Nephron (organoid): Measurements from ENCODE around the gene ACBD3.

Experiments
- H3K27ac Mint-ChIP-seq, 3 experiments: 2 replicates each; pipeline ENCODE4 v1.8.0; 2020; ENCODE audit warnings: mixed read lengths in 3 of 3, mild to moderate bottlenecking in 2 of 3, moderate library complexity in 1 of 3
- H3K27me3 Mint-ChIP-seq: 2 replicates; pipeline ENCODE4 v1.8.0; 2021; ENCODE audit warnings: low read depth, mild to moderate bottlenecking, moderate library complexity, mixed read lengths
- H3K36me3 Mint-ChIP-seq: 2 replicates; pipeline ENCODE4 v1.8.0; 2020; ENCODE audit warnings: low read depth, mixed read lengths
- H3K4me1 Mint-ChIP-seq: 2 replicates; pipeline ENCODE4 v1.8.0; 2020; ENCODE audit warnings: mixed read lengths
- H3K4me3 Mint-ChIP-seq, 3 experiments: 2 replicates each; pipeline ENCODE4 v1.8.0; 2020; ENCODE audit warnings: mild to moderate bottlenecking in 3 of 3, mixed read lengths in 3 of 3, moderate library complexity in 2 of 3
- H3K9me3 Mint-ChIP-seq: 2 replicates; pipeline ENCODE4 v1.8.0; 2020; ENCODE audit warnings: mixed read lengths
- TF ChIP-seq, protein P1 (sequence below), 3 experiments: fragments of 200-600 bp; sonication (generic); IDR thresholded peaks; one replicate each; pipeline ENCODE4 v1.5.0; 2021; ENCODE audit warnings: antibody characterized with exemption in 3 of 3; ENCODE audit not compliant: unreplicated experiment in 3 of 3

ACBD3 gene

DNA sequence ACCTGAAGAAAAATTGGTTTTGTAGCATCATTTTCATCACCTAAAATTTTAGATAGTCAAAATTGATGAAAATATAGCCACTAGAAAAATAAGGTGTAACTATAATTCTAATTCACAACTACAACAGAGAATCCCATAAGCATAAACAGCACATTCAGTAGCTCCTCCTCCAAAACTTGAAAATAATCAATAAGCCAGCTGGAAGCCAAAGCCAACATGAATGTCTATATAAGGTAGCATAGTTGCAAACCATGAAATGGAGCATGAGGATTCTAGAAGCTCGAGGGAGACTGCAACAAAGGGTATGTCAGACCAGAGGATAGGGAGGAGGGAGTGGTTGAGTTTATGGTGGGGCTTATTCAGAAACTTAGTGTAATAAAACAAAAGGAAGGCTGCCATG, 22.4 kb downstream of the ACBD3 start:
- H3K4me1 Mint-ChIP-seq: no peaks in the 10 kb centered on the region

DNA sequence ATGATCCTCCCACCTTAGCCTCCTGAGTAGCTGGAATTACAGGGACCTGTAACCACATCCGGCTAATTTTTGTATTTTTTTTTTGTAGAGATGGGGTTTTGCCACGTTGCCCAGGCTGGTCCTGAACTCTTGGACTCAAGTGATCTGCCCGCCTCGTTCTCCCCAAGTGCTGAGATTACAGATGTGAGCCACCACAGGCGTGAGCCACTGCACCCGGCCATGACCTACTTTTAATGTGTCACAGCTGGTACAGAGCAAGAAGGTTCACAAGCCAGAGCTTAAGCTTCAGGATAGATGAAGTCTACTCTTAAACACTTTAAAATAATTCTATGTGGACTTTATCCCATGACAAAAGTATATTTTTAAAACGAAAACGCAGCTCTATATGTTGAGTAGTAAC, 23.6 kb downstream of the ACBD3 start:
- Mint-ChIP-seq H3K27me3 (no peaks in the 10 kb centered on the region), H3K9me3 (no peaks in the 10 kb centered on the region), H3K4me3 (no peak overlapping the region), H3K27ac (no peak overlapping the region), H3K4me1 (no peaks in the 10 kb centered on the region), H3K36me3 (peaks cover 57% of the 10 kb centered on the region)
- TF ChIP-seq, protein P1, sequence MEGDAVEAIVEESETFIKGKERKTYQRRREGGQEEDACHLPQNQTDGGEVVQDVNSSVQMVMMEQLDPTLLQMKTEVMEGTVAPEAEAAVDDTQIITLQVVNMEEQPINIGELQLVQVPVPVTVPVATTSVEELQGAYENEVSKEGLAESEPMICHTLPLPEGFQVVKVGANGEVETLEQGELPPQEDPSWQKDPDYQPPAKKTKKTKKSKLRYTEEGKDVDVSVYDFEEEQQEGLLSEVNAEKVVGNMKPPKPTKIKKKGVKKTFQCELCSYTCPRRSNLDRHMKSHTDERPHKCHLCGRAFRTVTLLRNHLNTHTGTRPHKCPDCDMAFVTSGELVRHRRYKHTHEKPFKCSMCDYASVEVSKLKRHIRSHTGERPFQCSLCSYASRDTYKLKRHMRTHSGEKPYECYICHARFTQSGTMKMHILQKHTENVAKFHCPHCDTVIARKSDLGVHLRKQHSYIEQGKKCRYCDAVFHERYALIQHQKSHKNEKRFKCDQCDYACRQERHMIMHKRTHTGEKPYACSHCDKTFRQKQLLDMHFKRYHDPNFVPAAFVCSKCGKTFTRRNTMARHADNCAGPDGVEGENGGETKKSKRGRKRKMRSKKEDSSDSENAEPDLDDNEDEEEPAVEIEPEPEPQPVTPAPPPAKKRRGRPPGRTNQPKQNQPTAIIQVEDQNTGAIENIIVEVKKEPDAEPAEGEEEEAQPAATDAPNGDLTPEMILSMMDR (IDR thresholded peaks at IDR 0.05; ENCODE audit: unreplicated experiment in 3 of 3): no peak

More for the DNA sequence above, 22.4 kb downstream of the ACBD3 start:
- Mint-ChIP-seq H3K36me3 (peaks cover 46% of the 10 kb centered on the region), H3K27me3 (no peaks in the 10 kb centered on the region), H3K9me3 (no peaks in the 10 kb centered on the region), H3K4me3 (no peak overlapping the region), H3K27ac (no peak overlapping the region)
- TF ChIP-seq, protein P1 (IDR thresholded peaks at IDR 0.05; ENCODE audit: unreplicated experiment in 3 of 3): no peak

DNA sequence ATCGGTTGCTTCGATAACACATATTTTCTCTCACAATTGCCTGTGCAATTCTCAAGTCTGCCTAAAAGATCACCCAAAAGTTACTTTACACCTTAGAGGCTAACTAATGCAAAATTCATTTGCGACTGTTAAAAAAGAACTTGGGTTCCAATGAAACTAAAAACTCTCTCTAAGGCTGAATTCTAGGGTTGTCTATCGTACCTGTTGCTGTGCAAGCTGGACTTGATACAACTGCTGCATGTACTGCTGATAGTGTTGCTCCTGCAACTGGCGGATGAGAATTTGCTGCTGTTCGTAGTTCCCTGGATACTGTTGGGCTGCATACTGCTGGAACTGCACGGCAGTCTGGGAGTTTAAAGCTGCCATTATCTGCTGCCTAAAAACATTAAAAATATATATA, 27.6 kb downstream of the ACBD3 start:
- no peak overlapping the region for H3K4me3 Mint-ChIP-seq
- H3K9me3 Mint-ChIP-seq: no peaks in the 10 kb centered on the region
- no peaks in the 10 kb centered on the region for H3K4me1 Mint-ChIP-seq
- H3K27me3 Mint-ChIP-seq: no peaks in the 10 kb centered on the region
- H3K36me3 Mint-ChIP-seq: peaks cover 67% of the 10 kb centered on the region
- H3K27ac Mint-ChIP-seq: no peak overlapping the region
- TF ChIP-seq, protein P1 (IDR thresholded peaks at IDR 0.05; ENCODE audit: unreplicated experiment in 3 of 3): no peak

DNA sequence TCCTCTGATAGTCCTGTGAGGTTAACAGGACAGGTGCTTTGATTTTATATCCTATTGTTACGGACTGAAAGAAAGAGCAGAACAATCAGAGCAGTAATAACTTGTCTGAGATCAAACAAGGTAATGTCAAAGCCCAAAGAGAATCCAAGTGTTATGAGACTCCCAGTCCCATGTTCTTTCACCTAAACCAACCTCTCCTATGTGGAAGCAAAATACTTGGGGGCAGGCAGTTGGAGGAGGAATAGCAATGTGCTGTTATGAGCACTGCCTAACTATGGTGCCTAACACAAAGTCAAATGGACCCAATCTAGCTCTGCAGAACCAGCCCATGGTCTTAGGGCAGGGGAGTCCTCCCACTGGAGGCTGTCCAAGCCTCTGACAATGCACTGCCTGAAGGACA, 28.1 kb downstream of the ACBD3 start:
- Mint-ChIP-seq H3K36me3 (peaks cover 69% of the 10 kb centered on the region), H3K27ac (no peak overlapping the region), H3K9me3 (no peaks in the 10 kb centered on the region), H3K4me1 (no peaks in the 10 kb centered on the region), H3K27me3 (no peaks in the 10 kb centered on the region), H3K4me3 (no peak overlapping the region)
- TF ChIP-seq, protein P1 (IDR thresholded peaks at IDR 0.05; ENCODE audit: unreplicated experiment in 3 of 3): no peak

DNA sequence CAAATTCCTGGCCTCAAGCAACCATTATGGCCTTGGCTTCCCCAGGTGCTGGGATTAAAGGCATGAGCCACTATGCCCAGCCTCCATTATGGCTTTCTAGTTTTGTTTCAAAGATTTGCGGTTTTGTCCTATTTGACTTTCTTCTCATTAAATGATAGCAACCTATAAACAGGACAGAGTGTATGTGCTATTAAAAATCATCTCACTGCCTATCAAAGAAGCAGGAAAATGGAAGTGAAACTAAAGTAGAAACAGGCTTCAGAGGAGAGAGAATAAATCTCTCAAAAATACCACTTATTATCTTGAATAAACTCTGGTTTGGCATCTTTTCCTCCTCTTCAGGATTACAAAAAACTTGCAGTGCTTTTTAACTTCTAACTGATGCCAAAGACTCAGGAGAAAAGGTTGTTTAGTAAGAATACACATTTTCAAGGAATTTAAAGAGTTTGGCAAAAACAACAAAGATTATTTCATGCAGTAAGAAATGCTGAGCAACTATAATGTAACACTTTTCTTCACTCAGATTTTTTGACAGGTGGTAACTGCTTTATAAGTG, 28.7 kb downstream of the ACBD3 start:
- TF ChIP-seq, protein P1 (IDR thresholded peaks at IDR 0.05; ENCODE audit: unreplicated experiment in 3 of 3): no peak
- Mint-ChIP-seq H3K36me3 (peaks cover 74% of the 10 kb centered on the region), H3K4me1 (no peaks in the 10 kb centered on the region), H3K4me3 (no peak overlapping the region), H3K9me3 (no peaks in the 10 kb centered on the region), H3K27me3 (no peaks in the 10 kb centered on the region), H3K27ac (no peak overlapping the region)

DNA sequence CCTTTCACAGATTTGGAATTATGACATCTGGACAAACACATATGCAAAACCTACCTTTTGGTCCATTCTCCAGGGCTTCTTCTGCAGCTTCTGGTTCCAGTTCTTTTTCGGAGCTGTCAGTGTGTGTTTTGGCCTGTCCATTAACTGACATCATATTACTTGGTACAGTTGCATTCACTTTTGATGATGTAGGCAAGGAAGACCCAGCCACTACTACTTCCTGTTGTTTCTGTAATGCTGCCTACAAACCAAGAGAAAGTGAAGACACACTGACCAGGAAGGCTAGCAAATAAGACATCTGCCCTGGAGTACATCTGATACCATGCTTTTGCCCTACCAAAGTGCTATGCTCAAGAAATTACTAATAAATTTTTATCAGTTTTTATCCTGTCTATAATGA, 31.9 kb downstream of the ACBD3 start:
- Mint-ChIP-seq H3K9me3 (no peaks in the 10 kb centered on the region), H3K27ac (no peak overlapping the region), H3K27me3 (no peaks in the 10 kb centered on the region)

More for the DNA sequence above, 31.9 kb downstream of the ACBD3 start:
- TF ChIP-seq, protein P1 (IDR thresholded peaks at IDR 0.05; ENCODE audit: unreplicated experiment in 3 of 3): no peak
- Mint-ChIP-seq H3K4me3 (no peak overlapping the region), H3K36me3 (peaks cover 69% of the 10 kb centered on the region), H3K4me1 (no peaks in the 10 kb centered on the region)
